IPS-NIHi7 (cell line): Measurements from ENCODE around the gene SSR1.
"Not testable (repeated sequence)": the region's sequence is repeated elsewhere in the genome, so short reads cannot be mapped to it uniquely, and the experiment has no call there.

Source experiments
- DNase-seq: peaks from one replicate; pipeline ENCODE4 v3.0.0; 2012; ENCODE audit warnings: mixed read lengths; ENCODE audit errors: extremely low spot score

The SSR1 gene

DNA sequence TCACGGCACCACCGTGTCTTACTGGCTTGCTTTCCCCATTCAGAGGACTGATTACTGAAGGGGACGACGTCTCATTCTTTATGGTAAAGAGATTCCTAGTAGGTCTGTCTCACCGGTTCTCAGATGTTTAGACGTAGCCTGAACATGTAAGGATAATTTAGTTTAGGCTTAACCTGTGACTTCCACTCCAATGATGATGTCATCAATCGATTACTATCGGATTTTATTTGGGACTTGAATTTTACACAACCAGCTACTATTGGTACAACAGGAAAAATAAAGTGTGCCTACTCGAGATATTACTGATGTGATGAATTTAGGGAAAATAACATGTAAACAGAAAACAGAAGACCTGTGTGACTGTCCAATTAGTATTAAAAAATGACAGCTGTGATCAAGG is 4.5 kb upstream of the SSR1 start:
- no peak for DNase-seq

DNA sequence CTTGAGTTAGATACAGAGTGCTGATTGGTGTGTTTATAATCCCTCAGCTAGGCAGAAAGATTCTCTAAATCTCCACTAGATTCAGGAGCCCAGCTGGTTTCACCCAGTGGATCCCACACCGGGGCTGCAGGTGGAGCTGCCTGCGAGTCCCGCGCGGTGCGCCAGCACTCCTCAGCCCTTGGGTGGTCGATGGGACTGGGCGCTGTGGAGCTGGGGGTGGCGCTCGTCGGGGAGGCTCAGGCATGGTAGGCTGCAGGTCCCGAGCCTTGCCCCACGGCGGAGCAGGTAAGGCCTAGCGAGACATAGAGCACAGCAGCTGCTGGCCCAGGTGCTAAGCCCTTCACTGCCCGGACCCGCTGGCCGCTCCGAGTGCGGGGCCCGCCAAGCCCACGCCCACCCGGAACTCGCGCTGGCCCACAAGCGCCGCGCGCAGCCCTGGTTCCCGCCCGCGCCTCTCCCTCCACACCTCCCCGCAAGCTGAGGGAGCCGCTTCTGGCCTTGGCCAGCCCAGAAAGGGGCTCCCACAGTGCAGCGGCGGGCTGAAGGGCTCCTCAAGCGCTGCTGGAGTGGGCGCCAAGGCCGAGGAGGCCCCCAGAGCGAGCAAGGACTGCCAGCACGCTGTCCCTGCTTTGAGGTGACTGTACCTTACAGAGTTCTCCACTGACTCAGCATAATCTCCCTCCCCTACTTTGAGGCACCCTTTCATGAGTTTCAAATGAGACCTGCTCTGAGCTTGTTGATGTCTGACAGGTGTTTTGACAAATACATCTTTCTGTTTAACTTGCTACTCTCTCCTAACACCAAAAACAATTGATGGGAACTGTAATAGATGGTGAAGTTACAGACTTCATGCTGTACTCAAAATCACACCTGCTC is 3.9 kb upstream of the SSR1 start:
- no peak for DNase-seq

DNA sequence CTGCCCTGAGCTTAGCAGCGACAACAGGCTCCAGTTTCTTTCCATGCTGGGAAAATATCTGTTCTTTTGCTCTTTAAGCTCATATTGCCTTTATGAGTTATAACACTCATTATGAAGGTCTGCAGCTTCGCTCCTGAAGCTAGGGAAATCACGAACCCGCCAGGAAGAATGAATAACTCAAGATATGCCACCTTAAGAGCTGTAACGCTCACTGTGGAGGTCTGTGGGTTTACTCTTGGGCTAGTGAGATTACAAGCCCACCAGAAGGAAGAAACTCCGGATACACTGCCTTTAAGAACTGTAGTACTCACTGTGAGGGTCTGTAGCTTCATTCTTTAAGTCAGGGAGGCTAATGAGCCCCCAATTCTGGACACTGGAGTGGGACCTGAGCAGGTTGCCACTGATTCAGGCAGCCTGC is 3.0 kb upstream of the SSR1 start:
- DNase-seq, result no peak

DNA sequence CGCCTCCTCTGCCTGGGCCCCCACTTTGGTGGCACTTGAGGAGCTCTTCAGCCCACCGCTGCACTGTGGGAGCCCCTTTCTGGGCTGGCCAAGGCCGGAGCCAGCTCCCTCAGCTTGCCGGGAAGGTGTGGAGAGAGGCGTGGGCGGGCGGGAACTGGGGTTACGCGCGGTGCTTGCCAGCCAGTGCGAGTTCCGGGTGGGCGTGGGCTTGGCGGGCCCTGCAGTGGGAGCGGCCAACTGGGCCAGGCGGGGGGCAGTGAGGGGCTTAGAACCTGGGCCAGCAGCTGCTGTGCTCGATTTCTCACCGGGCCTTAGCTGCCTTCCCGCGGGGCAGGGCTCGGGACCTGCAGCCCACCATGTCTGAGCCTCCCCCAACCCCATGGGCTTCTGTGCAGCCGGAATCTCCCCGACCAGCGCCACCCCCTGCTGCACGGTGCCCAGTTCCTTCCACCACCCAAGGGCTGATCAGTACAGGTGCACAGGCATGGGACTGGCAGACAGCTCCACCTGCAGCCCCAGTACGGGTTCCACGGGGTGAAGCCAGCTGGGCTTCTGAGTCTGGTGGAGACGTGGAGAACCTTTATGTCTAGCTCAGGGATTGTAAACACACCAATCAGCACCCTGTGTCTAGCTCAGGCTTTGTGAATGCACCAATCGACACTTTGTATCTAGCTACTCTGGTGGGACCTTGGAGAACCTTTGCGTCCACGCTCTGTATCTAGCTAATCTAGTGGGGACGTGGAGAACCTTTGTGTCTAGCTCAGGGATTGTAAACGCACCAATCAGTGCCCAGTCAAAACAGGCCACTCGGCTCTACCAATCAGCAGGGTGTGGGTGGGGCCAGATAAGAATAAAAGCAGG is 2.3 kb upstream of the SSR1 start:
- DNase-seq, result not testable (repeated sequence)

DNA sequence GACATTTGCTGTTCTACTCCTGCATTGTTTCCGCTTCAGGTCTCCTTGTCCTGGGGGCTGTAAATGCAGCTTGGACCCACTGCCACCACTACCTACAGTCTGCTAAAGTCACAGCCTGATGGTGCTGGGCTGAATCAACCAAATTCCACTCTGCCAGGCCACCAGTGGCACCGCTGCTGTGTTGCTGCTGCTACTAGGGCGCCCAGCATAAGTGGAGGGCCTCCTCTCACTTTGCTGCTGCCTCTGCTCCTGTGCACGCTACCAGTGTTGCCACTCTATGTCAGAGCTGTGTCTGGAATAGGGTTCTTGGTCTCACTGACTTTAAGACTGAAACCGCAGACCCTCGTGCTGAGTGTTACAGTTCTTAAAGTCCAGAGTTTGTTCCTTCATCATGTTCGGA is 1.4 kb upstream of the SSR1 start:
- DNase-seq, result no peak

DNA sequence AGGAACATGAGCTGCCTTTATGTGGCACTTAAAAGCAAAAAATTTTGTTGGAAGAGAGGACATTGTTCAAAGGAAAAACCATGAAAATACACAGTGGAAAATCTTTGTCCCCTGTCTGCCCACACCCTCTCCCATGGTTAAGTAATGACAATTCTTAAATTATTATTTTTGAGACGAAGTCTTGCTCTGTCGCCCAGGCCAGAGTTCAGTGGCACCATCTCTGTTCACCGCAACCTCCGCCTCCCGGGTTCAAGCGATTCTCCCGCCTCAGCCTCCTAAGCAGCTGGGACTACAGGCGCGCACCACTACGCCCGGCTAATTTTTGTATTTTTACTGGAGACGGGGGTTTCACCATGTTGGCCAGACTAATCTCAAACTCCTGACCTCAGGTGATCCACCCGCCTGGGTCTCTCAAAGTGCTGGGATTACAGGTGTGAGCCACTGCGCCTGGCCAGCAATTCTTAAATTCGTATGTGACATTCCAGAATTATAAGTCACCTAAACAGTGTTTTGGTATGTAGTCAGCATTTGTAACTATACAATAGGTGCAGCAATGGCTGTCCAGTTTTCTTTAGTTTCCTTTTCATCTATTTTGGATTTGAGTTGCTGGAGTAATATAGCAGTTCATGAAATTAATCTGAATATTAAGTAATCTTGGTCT is 636 bp upstream of the SSR1 start:
- no peak for DNase-seq

DNA sequence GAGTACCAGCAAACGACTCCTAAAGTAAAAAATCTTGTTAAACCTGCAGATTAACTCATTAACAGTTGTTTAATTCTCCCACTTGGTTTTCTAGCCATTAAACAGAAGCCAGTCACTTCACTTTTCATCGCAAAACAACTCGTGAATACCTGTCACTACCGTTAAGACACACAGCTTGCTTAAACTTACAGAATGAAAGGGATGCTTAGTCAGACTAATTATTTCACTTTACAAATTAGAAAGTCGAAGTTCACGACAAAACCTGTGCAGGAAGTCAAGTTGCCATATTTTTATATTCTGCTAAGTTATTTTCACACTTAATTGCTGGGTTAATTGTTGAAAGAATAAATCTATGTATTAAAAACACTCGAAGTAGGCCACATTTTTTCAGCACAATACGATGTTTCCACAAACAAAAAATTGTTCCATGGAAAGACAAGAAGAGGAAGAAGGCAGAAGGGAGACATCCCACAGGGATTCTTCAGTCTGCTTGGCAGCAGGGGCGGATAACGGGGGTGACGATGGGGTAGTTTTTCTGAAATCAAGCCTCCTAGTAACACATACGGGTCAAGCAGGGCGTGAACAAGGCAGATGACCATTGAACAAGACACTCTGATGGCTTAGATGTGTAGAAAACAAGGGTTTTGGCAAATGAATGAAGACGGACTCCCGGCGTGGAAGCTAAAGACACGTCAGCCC is 933 bp downstream of the SSR1 start:
- DNase-seq, result no peak

DNA sequence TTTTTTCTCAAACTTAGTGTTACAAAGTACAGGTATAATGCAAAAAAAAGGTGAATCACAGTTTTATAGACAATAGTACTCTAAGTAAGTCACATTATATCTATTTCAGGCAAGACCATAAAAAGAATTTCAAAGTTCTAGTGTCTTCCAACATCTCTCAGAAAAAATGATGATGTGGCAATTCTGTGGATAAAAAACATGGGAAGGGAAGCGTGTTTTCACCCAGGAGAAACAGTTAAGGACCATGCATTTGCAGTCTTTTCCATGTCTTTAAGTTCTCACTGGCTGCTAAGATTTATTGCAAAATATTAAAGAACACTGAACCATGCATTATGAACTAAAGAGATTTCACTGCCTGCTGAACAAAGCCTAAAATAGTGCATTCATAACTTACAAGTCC is 1.8 kb downstream of the SSR1 start:
- DNase-seq, result no peak

DNA sequence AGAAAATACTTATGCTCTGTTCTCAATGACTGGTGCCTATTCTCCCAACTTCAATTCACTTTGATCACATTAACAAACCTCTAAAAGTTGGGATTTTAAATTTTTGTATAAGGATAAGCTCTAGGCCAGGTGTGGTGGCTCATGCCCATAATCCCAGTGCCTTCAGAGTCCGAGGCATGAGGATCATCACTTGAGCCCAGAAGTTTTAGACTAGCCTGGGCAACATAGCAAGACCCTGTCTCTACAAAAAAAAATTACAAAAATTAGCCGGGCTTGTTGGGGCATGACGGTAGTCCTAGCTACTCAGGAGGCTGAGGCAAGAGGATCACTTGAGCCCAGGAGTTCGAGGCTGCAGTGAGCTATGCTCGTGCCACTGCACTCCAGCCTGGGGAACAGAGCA is 3.9 kb downstream of the SSR1 start:
- no peak for DNase-seq

DNA sequence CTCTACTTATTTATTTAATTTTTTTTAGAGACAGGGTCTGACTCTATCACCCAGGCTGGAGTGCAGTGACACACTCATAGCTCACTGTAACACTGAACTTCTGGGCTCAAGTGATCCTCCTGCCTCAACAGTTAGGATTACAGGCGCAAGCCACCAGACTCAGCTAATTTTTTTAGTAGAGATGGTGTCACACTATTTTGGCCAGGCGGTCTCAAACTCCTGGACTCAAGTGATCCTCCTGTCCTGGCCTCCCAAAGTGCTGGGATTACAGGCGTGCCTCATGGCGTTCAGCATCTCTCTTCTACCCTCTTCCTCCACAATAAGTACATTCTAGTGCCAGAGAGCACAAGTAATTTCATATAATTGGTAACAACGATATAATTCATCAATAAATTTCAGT is 5.5 kb downstream of the SSR1 start:
- DNase-seq, result no peak

DNA sequence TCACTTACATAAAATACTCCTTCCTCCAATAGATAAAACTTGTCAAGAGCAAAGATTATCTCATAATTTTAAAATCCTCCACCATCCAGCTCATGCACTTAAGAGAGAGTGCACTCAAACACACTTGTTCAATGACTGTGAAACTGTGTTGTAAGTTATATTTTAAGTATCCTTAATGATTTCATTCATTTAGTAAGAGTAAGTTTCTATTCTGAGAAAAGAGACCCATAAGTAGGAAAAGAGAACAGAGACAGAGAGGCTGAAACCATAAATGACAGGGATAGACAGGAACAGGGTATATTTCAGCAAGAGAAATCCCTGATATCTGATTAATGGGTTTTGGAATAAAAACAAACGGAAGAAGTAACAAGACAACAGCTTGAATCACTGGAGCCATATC is 8.2 kb downstream of the SSR1 start:
- no peak for DNase-seq

DNA sequence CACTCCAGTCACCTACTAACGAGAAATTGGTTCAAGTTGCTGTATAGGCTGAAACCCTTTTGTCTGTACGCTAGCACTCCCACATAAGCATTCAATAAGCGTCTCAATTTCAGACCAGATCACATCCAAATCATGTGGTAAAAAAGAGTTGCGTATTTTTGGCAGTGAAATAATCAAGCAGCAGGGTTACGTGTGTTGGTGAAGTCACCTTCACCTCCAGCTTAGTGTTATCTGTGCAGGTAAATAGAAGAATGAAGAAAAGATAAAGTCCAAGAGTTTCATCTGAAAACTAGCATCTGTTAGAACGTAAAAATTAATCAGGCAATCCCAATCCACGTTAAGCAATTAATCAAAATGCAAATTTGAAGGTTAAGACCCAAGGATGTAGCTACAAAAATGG is 11.3 kb downstream of the SSR1 start:
- DNase-seq, result no peak

DNA sequence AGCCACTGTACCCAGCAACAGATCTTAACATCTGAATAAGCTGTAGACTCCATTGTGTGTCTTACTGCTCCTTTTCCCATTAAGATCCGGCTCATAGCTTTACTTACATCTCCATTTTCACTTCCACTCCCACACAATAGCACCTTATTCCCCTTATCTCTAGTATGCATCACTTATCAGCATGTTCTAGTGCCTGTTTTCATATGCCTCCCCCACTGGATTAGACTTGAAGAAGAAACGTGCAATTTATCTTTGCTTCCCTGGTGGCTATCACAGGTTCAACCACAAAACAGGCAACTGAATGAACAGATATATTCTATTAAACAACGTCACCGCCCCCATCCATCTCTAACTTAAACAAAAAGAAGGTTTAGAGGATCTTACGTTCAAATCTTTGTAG is 12.1 kb downstream of the SSR1 start:
- no peak for DNase-seq

DNA sequence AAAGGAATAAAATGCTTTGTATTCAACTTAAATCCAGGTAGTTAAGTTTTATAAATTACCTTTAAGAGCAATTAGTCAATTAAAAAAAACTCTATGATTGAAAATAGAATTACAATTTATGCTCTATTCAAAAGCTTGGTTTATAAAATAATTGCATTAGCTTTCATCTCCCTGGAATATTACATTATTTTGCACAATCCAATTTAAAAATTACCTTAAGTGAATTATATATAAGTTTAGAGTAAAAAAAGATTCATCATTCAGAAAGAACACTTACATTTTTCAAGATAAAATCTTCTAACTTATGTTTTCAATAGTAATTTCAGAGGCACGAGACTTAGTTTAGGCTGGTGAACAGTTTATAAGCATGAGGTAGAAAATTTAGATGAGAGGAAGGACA is 14.9 kb downstream of the SSR1 start:
- DNase-seq, result no peak

DNA sequence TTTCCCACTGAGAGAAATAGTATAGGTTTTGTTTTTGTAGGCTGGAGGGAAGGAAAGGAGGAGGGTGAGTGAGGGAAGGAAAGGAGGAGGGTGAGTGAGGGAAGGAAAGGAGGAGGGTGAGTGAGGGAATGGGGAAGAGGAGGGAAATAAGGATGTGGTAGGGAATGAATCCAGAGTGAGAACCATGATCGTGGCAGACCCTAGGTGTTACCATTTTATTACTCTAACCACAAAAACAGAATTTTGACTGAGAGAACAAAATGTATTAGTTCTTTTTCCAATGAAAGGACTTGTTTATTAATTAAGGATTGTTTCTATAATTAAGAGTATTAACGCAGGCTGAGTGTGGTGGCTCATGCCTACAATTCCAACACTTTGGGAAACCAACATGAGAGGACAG is 16.4 kb downstream of the SSR1 start:
- no peak for DNase-seq

DNA sequence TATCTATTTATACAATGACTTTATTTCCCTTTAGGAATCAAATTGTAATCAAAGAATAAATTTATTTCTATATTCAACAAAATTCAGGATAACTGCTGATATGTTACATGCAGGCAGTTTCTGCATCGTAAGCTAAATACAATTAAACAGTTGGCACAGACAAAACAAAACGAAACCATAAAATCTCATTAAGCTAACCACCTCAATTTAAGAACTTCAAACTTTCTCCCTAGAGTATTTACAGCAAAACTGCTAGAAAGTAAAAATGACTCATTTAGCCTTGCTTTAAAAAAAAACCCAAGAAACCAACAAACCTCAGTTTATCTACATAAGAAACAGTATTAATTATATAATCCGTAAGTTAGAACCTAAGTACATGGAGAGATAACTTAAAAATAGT is 17.1 kb downstream of the SSR1 start:
- no peak for DNase-seq

DNA sequence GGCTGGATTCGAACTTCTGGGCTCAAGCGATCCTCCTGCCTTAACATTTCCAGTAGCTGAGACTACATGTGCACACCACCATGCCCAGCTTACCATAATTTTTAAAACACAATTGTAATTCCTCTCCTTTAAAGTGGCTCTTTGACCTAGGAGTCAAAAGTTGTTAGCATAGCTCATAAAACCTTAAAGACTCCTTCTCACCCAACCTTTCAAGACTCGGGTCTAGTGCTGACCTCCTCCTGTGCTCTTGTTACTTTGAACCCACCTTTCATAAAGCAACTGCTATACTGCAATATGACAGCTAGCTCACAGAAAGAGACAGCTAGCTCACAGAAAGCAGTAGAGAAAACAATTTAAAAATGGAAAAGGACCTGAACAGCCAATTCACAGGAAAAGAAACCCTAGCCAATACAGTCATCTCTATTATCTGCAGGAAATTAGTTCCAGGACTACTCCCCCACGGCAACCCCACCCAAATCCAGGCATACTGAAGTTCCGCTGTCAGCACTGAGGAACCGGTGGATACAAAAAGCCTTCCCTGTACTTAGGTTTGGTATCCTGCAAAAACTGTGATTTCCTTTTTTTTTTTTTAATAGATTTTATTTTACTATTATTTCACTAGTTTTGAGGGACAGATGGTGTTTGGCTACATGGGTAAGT is 20.3 kb downstream of the SSR1 start:
- no peak for DNase-seq

DNA sequence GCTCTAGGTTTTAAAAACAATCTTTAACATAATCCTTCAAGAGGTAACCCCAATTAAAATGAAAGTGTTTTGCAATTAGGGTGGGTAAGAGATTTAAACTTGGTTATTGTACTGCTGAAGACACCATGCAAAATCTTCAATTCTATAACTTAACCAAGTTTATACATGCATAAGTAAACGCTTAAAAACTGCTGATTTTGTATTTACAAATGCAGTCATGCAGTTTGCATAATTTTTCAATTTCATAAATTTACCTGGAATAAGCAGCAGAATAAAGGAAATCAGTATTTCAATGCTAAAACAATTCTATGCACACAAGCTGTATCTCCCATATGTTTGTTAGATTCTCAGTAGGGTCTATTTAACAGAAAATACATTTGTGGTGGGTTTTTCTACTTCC is 22.9 kb downstream of the SSR1 start:
- DNase-seq, result no peak

DNA sequence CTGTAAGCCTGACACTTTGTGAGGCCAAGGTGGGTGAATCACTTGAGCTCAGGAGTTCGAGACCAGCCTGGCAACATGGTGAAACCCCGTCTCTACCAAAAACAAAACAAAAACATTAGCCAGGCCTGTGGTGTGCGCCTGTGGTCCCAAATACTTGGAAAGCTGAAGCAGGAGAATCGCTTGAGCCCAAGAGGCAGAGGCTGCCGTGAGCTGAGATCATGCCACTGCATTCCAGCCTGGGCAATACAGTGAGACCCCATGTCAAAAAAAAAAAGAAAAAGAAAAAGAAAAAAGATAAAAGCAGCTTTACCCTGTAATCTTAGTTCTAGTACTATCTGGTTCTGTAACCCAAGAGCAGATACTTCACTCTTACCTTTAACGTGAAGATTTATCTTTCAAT is 27.6 kb downstream of the SSR1 start:
- no peak for DNase-seq

DNA sequence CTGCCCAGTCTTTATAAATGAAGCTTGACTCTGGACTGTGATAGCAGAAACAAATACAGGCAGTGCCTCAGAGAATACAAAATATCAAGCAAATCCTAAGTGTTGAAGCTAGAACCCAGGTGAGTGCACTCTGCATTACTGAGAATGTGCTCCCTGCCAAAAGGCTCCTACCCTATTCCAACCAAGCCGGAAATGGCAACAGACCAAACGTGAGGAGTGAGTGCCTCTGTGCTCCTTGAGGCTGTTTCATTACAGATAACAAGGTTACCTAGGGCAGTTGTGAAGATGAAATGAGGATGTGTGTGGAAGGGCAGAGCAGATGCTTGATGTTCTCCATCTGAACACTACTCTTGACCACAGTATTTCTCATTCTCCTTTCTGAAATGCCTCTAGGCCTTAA is 29.3 kb downstream of the SSR1 start:
- no peak for DNase-seq
